A204.1 (cell line): ENCODE measurements around the gene SOHLH1.
"Not testable (repeated sequence)": the region's sequence is repeated elsewhere in the genome, so short reads cannot be mapped to it uniquely, and the experiment has no call there.

Experiments used
- FAIRE-seq: peaks from 2 replicates; lab custom pipeline; 2012; peaks lifted over from hg19 to GRCh38; lab: Jason Lieb, UNC

Gene SOHLH1

GRCh38 chr9:135677641-135678168, 21.6 kb downstream of the SOHLH1 start:
- FAIRE-seq: no peak

GRCh38 chr9:135676891-135677290, 22.4 kb downstream of the SOHLH1 start:
- no peak for FAIRE-seq

- FAIRE-seq: no peak
Measured at GRCh38 chr9:135674977-135675376, 24.3 kb downstream of the SOHLH1 start.

- FAIRE-seq: no peak
Measured at GRCh38 chr9:135673941-135674340, 25.3 kb downstream of the SOHLH1 start.

- not testable (repeated sequence) for FAIRE-seq
Measured at GRCh38 chr9:135672786-135673185, 26.5 kb downstream of the SOHLH1 start.

- no peak for FAIRE-seq
Measured at GRCh38 chr9:135671591-135672041, 27.7 kb downstream of the SOHLH1 start.

- FAIRE-seq: no peak
Measured at GRCh38 chr9:135670721-135671590, 28.3 kb downstream of the SOHLH1 start.

GRCh38 chr9:135669616-135670285, 29.5 kb downstream of the SOHLH1 start:
- FAIRE-seq: no peak

- not testable (repeated sequence) for FAIRE-seq
Measured at GRCh38 chr9:135669018-135669417, 30.3 kb downstream of the SOHLH1 start.

- FAIRE-seq: no peak
Measured at GRCh38 chr9:135667463-135668001, 31.7 kb downstream of the SOHLH1 start.

GRCh38 chr9:135666534-135667462, 32.5 kb downstream of the SOHLH1 start:
- FAIRE-seq: no peak

GRCh38 chr9:135665795-135666189, 33.5 kb downstream of the SOHLH1 start:
- no peak for FAIRE-seq

- no peak for FAIRE-seq
Measured at GRCh38 chr9:135664801-135665794, 34.2 kb downstream of the SOHLH1 start.

- FAIRE-seq: no peak
Measured at GRCh38 chr9:135664266-135664665, 35.0 kb downstream of the SOHLH1 start.

- FAIRE-seq: no peak
Measured at GRCh38 chr9:135663857-135664256, 35.4 kb downstream of the SOHLH1 start.

- FAIRE-seq: no peak
Measured at GRCh38 chr9:135663451-135663770, 35.9 kb downstream of the SOHLH1 start.

GRCh38 chr9:135662758-135663450, 36.4 kb downstream of the SOHLH1 start, which contains the start of gene LCN9:
Gene LCN9 (plus strand): TSS chr9:135663309. CDS start chr9:135663322, 13 bp downstream.
- no peak for FAIRE-seq

GRCh38 chr9:135661816-135662560, 37.3 kb downstream of the SOHLH1 start:
- no peak for FAIRE-seq

- FAIRE-seq: no peak
Measured at GRCh38 chr9:135660407-135660806, 38.9 kb downstream of the SOHLH1 start.
